GM12872 (cell line): ENCODE data around the gene EAPP.

ENCODE experiments used
- CTCF ChIP-seq: IDR thresholded peaks from 3 replicates; pipeline ENCODE4 v1.5.1; 2011; ENCODE audit warnings: low read depth, mild to moderate bottlenecking, low read length, moderate library complexity; ENCODE audit not compliant: insufficient read depth

The EAPP gene

GRCh38 chr14:34539407-34540180 is at the start of gene EAPP:
Gene EAPP, minus strand, starts transcription at chr14:34539701. Its CDS starts 73 bp downstream, at chr14:34539628.
- TF ChIP-seq CTCF, result 0 out of 3 replicates have a peak, but pooled peaks have one; percentile 8

- TF ChIP-seq CTCF, result no peak
Observed at GRCh38 chr14:34583525-34583924, 44.0 kb upstream of the EAPP start.

GRCh38 chr14:34582117-34582680 is 42.7 kb upstream of the EAPP start:
- no peak for TF ChIP-seq CTCF

GRCh38 chr14:34580381-34580780 is 40.9 kb upstream of the EAPP start:
- TF ChIP-seq CTCF, result no peak

GRCh38 chr14:34571771-34572170 is 32.3 kb upstream of the EAPP start:
- TF ChIP-seq CTCF, result no peak

- TF ChIP-seq CTCF, result no peak
Observed at GRCh38 chr14:34569750-34570149, 30.2 kb upstream of the EAPP start.

- TF ChIP-seq CTCF, result no peak
Observed at GRCh38 chr14:34568803-34569202, 29.3 kb upstream of the EAPP start.
